Subcutaneous preadipocyte (primary cell): ENCODE data around the gene DPY30. TPM values are rescaled to one million over a fixed set of nuclear protein-coding genes. Genes with fewer than 3 reads are reported as not detected.

Experiments
- total RNA-seq: library from RNA; depleted of rRNA; stranded (reverse); fragments of >200 nt; gene quantifications from 2 replicates; pipeline ENCODE4 v1.2.3, GENCODE V29; 2012

DPY30 gene
- total RNA-seq: 37.3 and 53.6 TPM in 2 replicates

DNA sequence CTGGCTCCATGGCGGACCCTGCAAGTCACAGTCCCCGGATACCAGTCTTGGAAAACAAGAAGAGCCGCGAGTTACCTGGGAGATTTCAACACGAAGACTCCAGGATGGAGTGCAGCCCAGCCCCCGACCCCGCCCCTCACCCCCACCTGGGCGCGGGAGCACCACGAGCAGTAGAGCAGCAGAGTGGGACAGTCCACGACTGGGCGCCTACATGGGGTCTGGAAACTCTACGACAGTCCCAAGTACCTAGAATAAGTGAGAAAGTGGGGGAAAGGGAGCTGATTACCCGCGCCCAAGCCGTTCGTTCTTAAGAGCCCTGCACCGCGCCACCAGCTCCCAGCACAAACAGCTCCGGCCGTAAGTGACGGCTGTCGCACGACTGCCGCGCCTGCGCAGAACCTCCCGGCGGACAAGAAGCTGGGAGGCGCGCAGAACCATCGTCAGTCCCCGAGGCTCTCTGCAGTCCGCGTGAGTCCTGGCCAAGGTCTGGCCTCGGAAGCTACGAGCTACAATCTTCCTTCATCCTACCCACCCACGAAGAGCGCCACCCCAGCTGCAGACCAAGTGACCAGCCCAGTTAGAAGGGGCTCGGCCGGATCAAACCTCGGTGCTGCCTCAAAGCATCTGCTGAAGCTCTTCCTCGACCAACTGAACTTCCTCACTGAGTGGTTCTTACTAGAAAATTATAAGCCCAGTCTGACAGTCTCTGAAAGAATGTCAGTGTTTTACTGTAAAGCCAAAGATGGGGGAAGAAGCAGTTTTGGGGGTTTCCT lies at the start of gene DPY30:
TSS of gene DPY30 (minus strand) at position 359 of the 773 bp plus-strand sequence. CDS start at position 10, 349 bp downstream.

GRCh38 chr2:32063310-32064020 lies 23.9 kb upstream of the DPY30 start, which contains the start of gene SPAST:
SPAST (plus strand) TSS chr2:32063556; CDS start chr2:32063832, 276 bp downstream.

DNA sequence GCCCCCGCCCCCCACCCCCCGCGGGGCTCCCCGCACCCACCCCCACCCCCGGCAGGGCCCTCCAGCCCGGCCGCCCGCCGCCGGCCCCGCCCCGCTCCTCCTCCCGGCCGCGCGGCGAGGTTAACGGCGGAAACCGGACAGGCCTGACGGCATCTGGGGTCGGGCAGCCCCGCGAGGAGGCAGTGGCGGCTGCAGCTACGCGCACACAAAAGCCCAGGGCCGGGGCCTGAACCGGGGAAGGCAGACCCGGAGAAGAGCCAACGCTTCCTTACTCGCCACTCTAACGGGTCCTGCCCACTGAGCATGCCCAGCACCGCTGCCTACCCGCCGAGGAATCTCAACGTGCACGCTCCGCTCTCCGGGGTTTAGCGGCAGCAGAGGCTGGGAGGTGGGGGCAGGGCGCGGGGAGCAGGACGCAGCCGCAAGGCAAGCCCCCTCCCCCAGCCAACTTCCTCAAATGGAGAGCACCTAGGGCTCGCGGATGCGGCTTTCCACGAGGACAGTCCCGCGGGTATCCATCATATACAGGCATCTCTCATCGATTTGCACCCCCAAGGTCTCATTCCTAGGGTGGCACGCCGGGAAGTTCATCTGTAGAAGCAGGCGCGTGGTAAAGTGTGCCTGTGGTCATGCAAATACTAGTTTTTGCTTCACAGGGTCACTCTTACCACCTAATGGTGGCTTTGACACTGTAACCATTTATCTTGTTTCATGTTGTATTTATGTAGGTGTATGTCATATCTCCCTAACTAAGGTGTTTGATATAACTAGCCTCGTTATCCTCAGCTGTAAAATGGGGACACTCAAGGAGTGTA lies 28.7 kb downstream of the DPY30 start, which contains the start of gene MEMO1:
TSS of gene MEMO1 (minus strand) at position 339 of the 815 bp plus-strand sequence. CDS start 761 bp downstream, outside the sequence.

Other genes starting within 250 kb of the DPY30 start
- 46.3 and 56.7 TPM in 2 replicates for gene MEMO1, start 28.8 kb downstream of the DPY30 start, total RNA-seq
- 15.4 and 23.1 TPM in 2 replicates for gene SPAST, start 23.8 kb upstream of the DPY30 start, total RNA-seq
- gene SLC30A6, start 126.1 kb upstream of the DPY30 start, total RNA-seq: 19.1 and 25.2 TPM in 2 replicates
- gene NLRC4, start 225.1 kb upstream of the DPY30 start, total RNA-seq: not detected in 2 replicates
- gene YIPF4, start 238.1 kb upstream of the DPY30 start, total RNA-seq: 10.3 and 11.5 TPM in 2 replicates